GM12878 (cell line): ENCODE data around the gene ZNF618.

Experiments
- FOXK2 ChIP-seq: fragments of 450-650 bp; IDR thresholded peaks from 2 replicates; pipeline ENCODE4 v1.6.1; 2017; ENCODE audit warnings: mild to moderate bottlenecking, moderate library complexity
- TCF12 ChIP-seq: IDR thresholded peaks from 2 replicates; pipeline ENCODE4 v1.6.1; 2011; ENCODE audit warnings: low read depth, mild to moderate bottlenecking, low read length
- TF ChIP-seq, protein P1 (sequence below), 3 experiments: IDR thresholded peaks in 2 of 3; conservative IDR thresholded peaks in 1 of 3; 2 replicates each; pipeline ENCODE4 v1.5.1; 2011; ENCODE audit warnings: low read depth in 3 of 3, low read length in 3 of 3, mild to moderate bottlenecking in 3 of 3, control low read depth in 2 of 3, moderate library complexity in 2 of 3, inconsistent platforms in 1 of 3, mixed read lengths in 1 of 3; ENCODE audit not compliant: control insufficient read depth in 2 of 3, insufficient read depth in 1 of 3; ENCODE audit errors: extremely low read depth in 1 of 3

GRCh38 chr9:113969343-113969742 is 93.2 kb downstream of the ZNF618 start:
- TF ChIP-seq TCF12 = no peak
- no peak for TF ChIP-seq FOXK2
- TF ChIP-seq, protein P1, sequence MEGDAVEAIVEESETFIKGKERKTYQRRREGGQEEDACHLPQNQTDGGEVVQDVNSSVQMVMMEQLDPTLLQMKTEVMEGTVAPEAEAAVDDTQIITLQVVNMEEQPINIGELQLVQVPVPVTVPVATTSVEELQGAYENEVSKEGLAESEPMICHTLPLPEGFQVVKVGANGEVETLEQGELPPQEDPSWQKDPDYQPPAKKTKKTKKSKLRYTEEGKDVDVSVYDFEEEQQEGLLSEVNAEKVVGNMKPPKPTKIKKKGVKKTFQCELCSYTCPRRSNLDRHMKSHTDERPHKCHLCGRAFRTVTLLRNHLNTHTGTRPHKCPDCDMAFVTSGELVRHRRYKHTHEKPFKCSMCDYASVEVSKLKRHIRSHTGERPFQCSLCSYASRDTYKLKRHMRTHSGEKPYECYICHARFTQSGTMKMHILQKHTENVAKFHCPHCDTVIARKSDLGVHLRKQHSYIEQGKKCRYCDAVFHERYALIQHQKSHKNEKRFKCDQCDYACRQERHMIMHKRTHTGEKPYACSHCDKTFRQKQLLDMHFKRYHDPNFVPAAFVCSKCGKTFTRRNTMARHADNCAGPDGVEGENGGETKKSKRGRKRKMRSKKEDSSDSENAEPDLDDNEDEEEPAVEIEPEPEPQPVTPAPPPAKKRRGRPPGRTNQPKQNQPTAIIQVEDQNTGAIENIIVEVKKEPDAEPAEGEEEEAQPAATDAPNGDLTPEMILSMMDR (IDR thresholded peaks at IDR 0.05 in 2 of 3, conservative IDR thresholded peaks at IDR 0.05 in 1 of 3; ENCODE audit: control insufficient read depth in 2 of 3, extremely low read depth in 1 of 3, insufficient read depth in 1 of 3, low read depth in 3 of 3, low read length in 3 of 3) = no peak
